Measurements from ENCODE around the gene KRTAP5-8. TPM values are rescaled to one million over a fixed set of nuclear protein-coding genes. Genes with fewer than 3 reads are reported as not detected.

KRTAP5-8 gene
- total and polyA plus RNA-seq, 8 donors, result 0.14 to 0.46 (median 0.35) TPM; not detected in 5

GRCh38 chr11:71543866-71544265, 6.0 kb downstream of the KRTAP5-8 start:
- Histone ChIP-seq H3K36me3 (no peaks in the 10 kb centered on the region), H3K27ac (no peak overlapping the region), H3K9me3 (no peaks in the 10 kb centered on the region), H3K4me3 (no peak overlapping the region), H3K4me1 (no peaks in the 10 kb centered on the region), H3K27me3 (no peaks in the 10 kb centered on the region)
- ATAC-seq (peak in 1 of 4 donors; percentile 52), FAIRE-seq (no peak), DNase-seq (no peak)
- intact Hi-C loops (cut with DNase I), result no loop called here
- WGBS, 2 donors, result 80 to 81% methylated on average over 8 of the region's 8 CpGs
- no peak for TF ChIP-seq CTCF (IDR thresholded peaks at IDR 0.05)

DNA sequence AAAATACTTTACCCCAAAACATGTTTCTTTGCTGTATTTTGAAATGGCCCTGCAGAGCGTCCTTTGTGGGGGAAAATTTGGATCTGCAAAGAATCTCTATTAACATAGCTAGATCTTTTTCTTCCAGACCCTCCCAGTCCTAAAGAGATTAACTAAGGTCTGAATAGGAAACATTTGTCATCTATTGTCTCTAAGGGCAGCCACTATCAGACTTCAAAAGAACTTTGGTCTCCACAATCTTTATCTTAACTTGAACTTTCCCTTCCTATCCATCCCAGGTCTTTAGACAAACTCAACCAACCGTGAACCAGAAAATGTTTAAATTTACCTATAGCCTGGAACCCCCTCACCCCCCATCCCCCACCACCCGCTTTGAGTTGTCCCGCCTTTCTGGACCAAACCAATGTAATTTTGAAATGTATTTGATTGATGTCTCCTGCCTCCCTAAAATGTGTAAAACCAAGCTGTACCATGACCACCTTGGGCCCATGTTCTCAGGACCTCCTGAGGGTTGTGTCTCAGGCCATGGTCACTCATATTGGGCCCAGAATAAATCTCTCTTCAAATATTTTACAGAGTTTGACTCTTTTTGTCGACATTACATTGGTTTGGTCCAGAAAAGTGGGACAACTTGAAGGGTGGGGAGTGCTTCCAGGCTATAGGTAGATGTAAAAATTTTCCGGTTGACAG, 6.8 kb downstream of the KRTAP5-8 start:
- intact Hi-C loops (cut with DNase I), result no loop called here
- 83 to 85% methylated on average over 6 of the region's 6 CpGs for WGBS, 2 donors
- no peak overlapping the region for H3K4me3 ChIP-seq
- H3K27ac ChIP-seq, result no peak overlapping the region
- FAIRE-seq, result no peak
- H3K36me3 ChIP-seq, result no peaks in the 10 kb centered on the region
- ATAC-seq, result no peak
- H3K4me1 ChIP-seq, result no peaks in the 10 kb centered on the region
- DNase-seq, result no peak
- no peak for TF ChIP-seq CTCF (IDR thresholded peaks at IDR 0.05)
- no peaks in the 10 kb centered on the region for H3K27me3 ChIP-seq
- H3K9me3 ChIP-seq, result no peaks in the 10 kb centered on the region

- no peaks in the 10 kb centered on the region for H3K9me3 ChIP-seq
- no peak for DNase-seq
- no peak overlapping the region for H3K4me3 ChIP-seq
- no peaks in the 10 kb centered on the region for H3K36me3 ChIP-seq
- no peak for TF ChIP-seq CTCF (IDR thresholded peaks at IDR 0.05)
- FAIRE-seq, result no peak
- no peak for ATAC-seq
- no peak overlapping the region for H3K27ac ChIP-seq
- H3K27me3 ChIP-seq, result no peaks in the 10 kb centered on the region
- no peaks in the 10 kb centered on the region for H3K4me1 ChIP-seq
- intact Hi-C loops (cut with DNase I), result no loop called here
- 89 to 93% methylated on average over 12 of the region's 12 CpGs for WGBS, 2 donors
Measured at GRCh38 chr11:71545405-71545966, 7.7 kb downstream of the KRTAP5-8 start.

DNA sequence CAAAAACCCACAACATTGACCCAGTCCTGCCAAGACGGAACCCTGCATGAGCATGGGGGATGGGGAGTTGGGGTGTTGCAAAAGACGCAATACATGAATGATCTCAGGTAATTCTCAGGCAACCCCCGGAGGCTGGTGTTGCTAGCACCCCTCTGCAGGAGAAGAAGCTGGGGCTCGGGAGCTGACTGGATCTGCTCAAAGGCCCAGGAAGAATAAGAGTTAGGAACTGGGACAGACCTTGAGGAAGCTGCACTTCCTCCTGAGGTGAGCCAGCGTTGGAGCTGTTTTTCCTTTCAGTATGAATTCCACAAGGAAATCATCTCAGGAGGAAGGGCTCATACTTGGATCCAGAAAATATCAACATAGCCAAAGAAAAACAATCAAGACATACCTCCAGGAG, 10.3 kb downstream of the KRTAP5-8 start, which contains the start of gene KRTAP5-9:
TSS of gene KRTAP5-9 (plus strand) at position 301 of the 400 bp plus-strand sequence. CDS start 238 bp downstream, outside the sequence.
- H3K4me3 ChIP-seq, result no peak within 1 kb of the TSS
- WGBS, 2 donors, result 84 to 90% methylated on average over 5 of the region's 5 CpGs
- H3K27ac ChIP-seq, result no peak within 1 kb of the TSS
- H3K4me1 ChIP-seq, result no peaks in the 10 kb centered on the region
- ATAC-seq (no peak), FAIRE-seq (no peak), DNase-seq (no peak)
- intact Hi-C loops (cut with DNase I), result no loop called here
- no peaks in the 10 kb centered on the region for H3K36me3 ChIP-seq
- no peak for TF ChIP-seq CTCF (IDR thresholded peaks at IDR 0.05)
- H3K27me3 ChIP-seq, result no peaks in the 10 kb centered on the region
- H3K9me3 ChIP-seq, result no peaks in the 10 kb centered on the region

- no peak for TF ChIP-seq CTCF (IDR thresholded peaks at IDR 0.05)
- no peak for FAIRE-seq
- H3K27ac ChIP-seq, result no peak overlapping the region
- no peak for DNase-seq
- H3K4me3 ChIP-seq, result no peak overlapping the region
- ATAC-seq, result no peak
- 68 to 72% methylated on average over 5 of the region's 5 CpGs for WGBS, 2 donors
- no peaks in the 10 kb centered on the region for H3K9me3 ChIP-seq
- intact Hi-C loops (cut with DNase I), result no loop called here
- H3K36me3 ChIP-seq, result no peaks in the 10 kb centered on the region
- no peaks in the 10 kb centered on the region for H3K27me3 ChIP-seq
- no peaks in the 10 kb centered on the region for H3K4me1 ChIP-seq
Measured at GRCh38 chr11:71548716-71549151, 10.9 kb downstream of the KRTAP5-8 start.
